GM10248 (cell line): ENCODE data around the gene SH3PXD2B.

Source experiments
- CTCF ChIA-PET: fragments of 300-600 bp; sonication (Branson Sonifier 250); formaldehyde crosslinking; extraction: SDS; loops from one replicate; lab custom pipeline; 2021; ENCODE audit warnings: antibody characterized with exemption; lab: Yijun Ruan, JAX
- POLR2A ChIA-PET: fragments of 350-650 bp; sonication (Branson Sonifier 250); formaldehyde crosslinking; extraction: SDS; loops from one replicate; lab custom pipeline; 2020; ENCODE audit warnings: antibody characterized with exemption; lab: Yijun Ruan, JAX
- DNase-seq: peaks from one replicate; pipeline ENCODE4 v3.0.0; 2012; ENCODE audit errors: extremely low spot score
- TF ChIP-seq, protein P1 (sequence below): IDR thresholded peaks from 2 replicates; pipeline ENCODE4 v1.5.1; 2012; ENCODE audit warnings: mild to moderate bottlenecking, low read depth; ENCODE audit errors: extremely low read depth, missing control alignments, control extremely low read depth

The SH3PXD2B gene

DNA sequence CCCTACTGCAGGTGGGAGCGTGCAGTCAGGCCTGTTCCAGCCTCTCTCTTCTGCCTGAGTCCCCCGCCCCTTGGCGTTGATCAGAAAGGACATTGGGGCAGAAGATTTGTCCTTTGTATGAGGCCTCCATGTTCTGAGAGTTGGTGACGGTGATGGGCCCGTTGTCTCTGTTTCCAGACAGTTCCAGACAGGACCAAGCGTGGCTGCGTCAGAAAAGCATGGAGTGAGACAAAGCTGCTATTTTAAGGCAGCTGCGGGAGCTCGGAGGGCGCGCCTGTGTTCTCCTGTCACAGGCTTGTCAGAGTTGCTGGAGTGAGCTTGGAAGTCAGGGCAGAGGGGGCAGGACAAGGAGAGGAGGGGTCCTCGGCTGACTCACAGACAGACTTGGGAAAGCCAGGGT, 32.1 kb upstream of the SH3PXD2B start:
- ChIA-PET CTCF (no interaction called here), POLR2A (no interaction called here)
- no peak for DNase-seq
- TF ChIP-seq, protein P1, sequence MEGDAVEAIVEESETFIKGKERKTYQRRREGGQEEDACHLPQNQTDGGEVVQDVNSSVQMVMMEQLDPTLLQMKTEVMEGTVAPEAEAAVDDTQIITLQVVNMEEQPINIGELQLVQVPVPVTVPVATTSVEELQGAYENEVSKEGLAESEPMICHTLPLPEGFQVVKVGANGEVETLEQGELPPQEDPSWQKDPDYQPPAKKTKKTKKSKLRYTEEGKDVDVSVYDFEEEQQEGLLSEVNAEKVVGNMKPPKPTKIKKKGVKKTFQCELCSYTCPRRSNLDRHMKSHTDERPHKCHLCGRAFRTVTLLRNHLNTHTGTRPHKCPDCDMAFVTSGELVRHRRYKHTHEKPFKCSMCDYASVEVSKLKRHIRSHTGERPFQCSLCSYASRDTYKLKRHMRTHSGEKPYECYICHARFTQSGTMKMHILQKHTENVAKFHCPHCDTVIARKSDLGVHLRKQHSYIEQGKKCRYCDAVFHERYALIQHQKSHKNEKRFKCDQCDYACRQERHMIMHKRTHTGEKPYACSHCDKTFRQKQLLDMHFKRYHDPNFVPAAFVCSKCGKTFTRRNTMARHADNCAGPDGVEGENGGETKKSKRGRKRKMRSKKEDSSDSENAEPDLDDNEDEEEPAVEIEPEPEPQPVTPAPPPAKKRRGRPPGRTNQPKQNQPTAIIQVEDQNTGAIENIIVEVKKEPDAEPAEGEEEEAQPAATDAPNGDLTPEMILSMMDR = no peak

DNA sequence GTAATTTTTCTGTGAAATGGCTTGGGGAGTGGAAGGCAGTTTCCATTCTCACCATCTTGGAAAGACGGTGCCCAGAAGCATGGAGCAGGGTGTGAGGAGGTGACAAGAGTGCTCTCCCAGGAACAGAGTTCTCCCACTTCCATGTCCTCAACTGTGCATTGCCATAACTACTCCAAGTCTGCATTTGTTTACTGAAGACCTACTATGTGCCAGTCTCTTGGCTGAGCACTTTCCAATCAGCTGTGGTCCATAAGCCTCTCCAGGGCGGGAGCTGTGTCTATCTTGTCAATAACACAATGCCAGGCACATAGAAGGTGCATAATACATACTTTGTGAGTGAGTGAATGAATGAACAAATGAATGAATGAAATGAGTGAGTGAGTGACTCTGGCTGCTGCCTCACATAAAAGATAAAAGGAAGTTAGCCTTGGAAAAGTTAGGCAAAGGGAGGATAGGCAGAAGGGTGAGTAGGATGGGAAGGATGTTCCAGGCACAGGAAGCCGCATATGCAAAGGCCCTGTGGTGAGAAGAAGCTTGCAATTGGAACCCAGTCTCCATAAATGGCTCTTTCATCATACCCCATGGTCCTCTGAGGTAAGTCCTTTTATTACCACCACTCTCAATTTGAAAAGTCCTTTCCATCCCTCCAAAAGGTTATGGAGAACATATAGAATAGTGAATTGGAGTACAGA, 31.3 kb upstream of the SH3PXD2B start:
- CTCF ChIA-PET = no interaction called here
- TF ChIP-seq, protein P1 = no peak
- DNase-seq = no peak
- POLR2A ChIA-PET = no interaction called here

GRCh38 chr5:172484664-172485063, 30.3 kb upstream of the SH3PXD2B start:
- TF ChIP-seq, protein P1 = no peak
- CTCF ChIA-PET = interaction anchor here (1.5 to 7.0 kb wide), 2 partner anchors 10 to 213 kb away, joined by 5 to 49 read pairs; no protein-coding TSS in a partner anchor
- POLR2A ChIA-PET = no interaction called here
- no peak for DNase-seq

DNA sequence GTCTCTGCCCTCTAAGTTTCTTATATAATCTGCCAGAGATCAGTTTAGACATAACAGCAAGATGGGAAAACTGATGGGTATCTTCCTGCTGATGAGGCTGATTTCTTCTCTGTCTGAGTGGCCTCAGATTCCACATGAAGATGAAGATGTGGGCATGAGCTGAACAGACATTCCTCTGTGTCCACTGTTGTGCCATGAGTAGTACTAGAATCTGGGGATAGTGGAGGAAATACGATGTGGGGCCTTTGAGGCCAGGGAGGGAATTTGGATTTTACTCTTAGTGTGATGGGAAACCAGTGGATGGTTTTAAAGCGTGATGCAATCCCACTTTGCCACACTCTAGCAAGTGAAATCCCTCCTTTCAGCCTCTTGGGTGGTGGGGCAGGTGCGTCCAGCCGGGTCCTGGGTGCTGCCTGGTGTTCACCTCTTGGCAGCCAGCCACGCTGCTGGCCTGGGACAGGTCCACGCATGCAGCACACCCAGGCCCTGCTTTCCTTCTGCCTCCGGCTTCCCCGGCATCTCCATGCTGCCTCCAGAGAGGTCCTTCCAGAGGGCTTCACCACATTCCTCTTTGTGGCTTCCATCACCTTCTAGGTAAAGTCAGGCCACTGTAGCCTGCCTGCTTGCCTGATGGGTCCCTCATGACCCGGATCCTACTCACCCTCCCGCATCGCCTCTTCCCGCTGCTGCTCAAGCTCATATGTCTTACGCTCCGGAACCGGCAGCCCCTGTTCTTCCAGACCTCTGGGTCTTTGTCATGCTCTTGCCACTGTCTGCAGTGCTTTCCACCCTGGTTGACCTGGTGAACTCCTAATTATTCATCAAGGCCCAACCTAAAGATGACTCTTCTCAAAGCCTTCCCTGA, 28.1 kb upstream of the SH3PXD2B start:
- TF ChIP-seq, protein P1 = no peak
- DNase-seq = no peak
- CTCF ChIA-PET = interaction anchor here (0.8 to 7.0 kb wide), 3 partner anchors 22 to 232 kb away, joined by 3 to 49 read pairs (median 3); no protein-coding TSS in a partner anchor
- POLR2A ChIA-PET = no interaction called here

DNA sequence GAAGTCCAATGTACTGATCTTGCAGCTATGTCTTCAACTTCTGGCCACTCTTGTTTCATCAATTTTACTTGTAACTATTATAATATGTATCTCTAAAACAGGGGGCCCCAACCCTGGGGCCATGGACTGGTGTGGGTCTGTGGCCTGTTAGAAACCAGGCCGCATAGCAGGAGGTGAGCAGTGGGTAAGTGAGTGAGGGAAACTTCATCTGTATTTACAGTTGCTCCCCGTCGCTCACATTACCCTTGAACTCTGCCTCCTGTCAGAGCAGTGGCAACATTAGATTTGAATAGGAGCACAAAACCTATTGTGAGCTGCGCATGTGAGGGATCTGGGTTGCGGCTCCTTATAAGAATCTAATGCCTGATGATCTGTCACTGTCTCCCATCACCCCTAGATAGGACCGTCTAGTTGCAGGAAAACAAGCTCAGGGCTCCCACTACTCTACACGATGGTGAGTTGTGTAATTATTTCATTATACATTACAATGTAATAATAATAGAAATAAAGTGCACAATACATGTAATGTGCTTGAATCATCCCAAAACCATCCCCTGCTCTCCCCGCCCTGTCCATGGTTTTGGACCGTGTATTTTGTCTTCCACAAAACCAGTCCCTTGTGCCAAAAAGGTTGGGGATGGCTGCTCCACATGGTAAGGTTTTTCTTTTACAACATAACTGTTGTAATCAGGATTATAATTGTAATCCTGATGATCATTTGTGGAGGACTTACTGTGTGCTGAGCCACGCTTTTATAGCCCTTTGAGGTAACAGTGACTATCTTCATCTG, 26.9 kb upstream of the SH3PXD2B start:
- ChIA-PET POLR2A (no interaction called here), CTCF (interaction anchor here (0.8 to 7.0 kb wide), 5 partner anchors 21 to 233 kb away, joined by 3 to 49 read pairs (median 4); no protein-coding TSS in a partner anchor)
- no peak for DNase-seq
- TF ChIP-seq, protein P1 = no peak

DNA sequence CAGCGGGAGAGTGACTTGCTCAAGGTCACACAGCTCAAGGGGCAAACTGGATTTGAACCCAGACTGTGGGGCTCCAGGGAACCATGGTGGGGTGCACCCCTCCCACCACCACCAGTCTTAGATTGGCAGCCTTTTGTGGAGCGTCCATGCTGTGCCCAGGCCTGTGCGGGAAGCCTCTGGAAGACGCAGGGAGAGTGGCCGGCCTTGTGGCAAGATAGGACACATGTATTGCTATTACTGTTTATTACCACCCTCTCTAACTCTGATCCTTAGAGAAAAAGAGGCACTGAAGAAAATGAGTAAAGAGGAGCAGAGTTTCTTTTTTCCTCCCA, 25.4 kb upstream of the SH3PXD2B start:
- POLR2A ChIA-PET = no interaction called here
- no peak for DNase-seq
- TF ChIP-seq, protein P1 = no peak
- CTCF ChIA-PET = interaction anchor here (0.8 to 7.0 kb wide), 9 partner anchors 14 to 235 kb away, joined by 3 to 49 read pairs (median 4); no protein-coding TSS in a partner anchor
